Liver (tissue), 9 donors: Measurements from ENCODE around the gene CCDC137. TPM values are rescaled to one million over a fixed set of nuclear protein-coding genes. Genes with fewer than 3 reads are reported as not detected.

Experiments used
- DNase-seq: peaks from one replicate; pipeline ENCODE4 v3.0.0-alpha.2; 2017; ENCODE audit warnings: low spot score
- H3K27ac ChIP-seq, 2 donors: one replicate each; pipeline ENCODE4 v1.7.0; 2013; ENCODE audit warnings: inconsistent platforms in 2 of 2, low read length in 2 of 2, control low read depth in 1 of 2, low read depth in 1 of 2, mild to moderate bottlenecking in 1 of 2
- H3K27me3 ChIP-seq, 4 donors: one replicate each; pipeline versions ENCODE4 v1.6.1 to v1.7.0; 2013; ENCODE audit warnings: low read length in 3 of 4, inconsistent platforms in 1 of 4, mild to moderate bottlenecking in 1 of 4, moderate library complexity in 1 of 4; ENCODE audit not compliant: control insufficient read depth in 4 of 4, insufficient read depth in 4 of 4
- H3K36me3 ChIP-seq, 4 donors: one replicate each; pipeline versions ENCODE4 v1.6.1 to v1.7.0; 2013; ENCODE audit warnings: low read length in 3 of 4, mild to moderate bottlenecking in 3 of 4, low read depth in 1 of 4, moderate library complexity in 1 of 4; ENCODE audit not compliant: control insufficient read depth in 4 of 4, insufficient read depth in 3 of 4
- H3K4me1 ChIP-seq, 4 donors: one replicate each; pipeline versions ENCODE4 v1.6.1 to v1.7.0; 2013; ENCODE audit warnings: low read length in 3 of 4, mild to moderate bottlenecking in 3 of 4, moderate library complexity in 1 of 4; ENCODE audit not compliant: control insufficient read depth in 4 of 4, insufficient read depth in 4 of 4
- H3K4me3 ChIP-seq, 3 donors: one replicate each; pipeline versions ENCODE4 v1.6.1 to v1.7.0; 2013; ENCODE audit warnings: low read length in 3 of 3, control low read depth in 1 of 3, low read depth in 1 of 3, mild to moderate bottlenecking in 1 of 3
- H3K9ac ChIP-seq, 2 donors: one replicate each; pipeline ENCODE4 v1.7.0; 2013; ENCODE audit warnings: low read length in 2 of 2, mild to moderate bottlenecking in 2 of 2, moderate library complexity in 2 of 2, control low read depth in 1 of 2, low read depth in 1 of 2
- H3K9me3 ChIP-seq, 4 donors: one replicate each; pipeline versions ENCODE4 v1.6.1 to v1.7.0; 2013; ENCODE audit warnings: low read length in 3 of 4; ENCODE audit not compliant: control insufficient read depth in 4 of 4
- ATF3 ChIP-seq: IDR thresholded peaks from 2 replicates; pipeline ENCODE4 v1.6.1; 2016; ENCODE audit warnings: antibody characterized with exemption
- CTCF ChIP-seq: fragments of 150-350 bp; IDR thresholded peaks from 2 replicates; pipeline ENCODE4 v1.5.1; 2017; ENCODE audit warnings: improper control_type of control experiment, low read depth, low read length; ENCODE audit not compliant: missing input control
- EGR1 ChIP-seq, 2 donors: IDR thresholded peaks; 2 replicates each; pipeline ENCODE4 v1.6.1; 2016 to 2018; ENCODE audit warnings: antibody characterized with exemption in 2 of 2, low read depth in 2 of 2
- FOXA1 ChIP-seq: IDR thresholded peaks from 2 replicates; pipeline ENCODE4 v1.6.1; 2016; ENCODE audit warnings: antibody characterized with exemption
- FOXA2 ChIP-seq: IDR thresholded peaks from 2 replicates; pipeline ENCODE4 v1.6.1; 2016; ENCODE audit warnings: antibody characterized with exemption
- GABPA ChIP-seq, 2 donors: IDR thresholded peaks in 1 of 2; conservative IDR thresholded peaks in 1 of 2; 2 replicates each; pipeline ENCODE4 v1.6.1; 2016; ENCODE audit warnings: antibody characterized with exemption in 2 of 2, mild to moderate bottlenecking in 1 of 2, moderate library complexity in 1 of 2
- HNF4A ChIP-seq, 2 donors: conservative IDR thresholded peaks; 2 replicates each; pipeline ENCODE4 v1.6.1; 2016; ENCODE audit warnings: antibody characterized with exemption in 2 of 2, mild to moderate bottlenecking in 2 of 2
- HNF4G ChIP-seq: IDR thresholded peaks from 2 replicates; pipeline ENCODE4 v1.6.1; 2016; ENCODE audit warnings: antibody characterized with exemption
- JUND ChIP-seq, 2 donors: IDR thresholded peaks; 2 replicates each; pipeline ENCODE4 v1.6.1; 2016; ENCODE audit warnings: antibody characterized with exemption in 2 of 2
- MAX ChIP-seq: IDR thresholded peaks from 2 replicates; pipeline ENCODE4 v1.6.1; 2016; ENCODE audit warnings: antibody characterized with exemption
- NR2F2 ChIP-seq: IDR thresholded peaks from 2 replicates; pipeline ENCODE4 v1.6.1; 2016; ENCODE audit warnings: antibody characterized with exemption
- RAD21 ChIP-seq, 2 donors: IDR thresholded peaks; 2 replicates each; pipeline ENCODE4 v1.6.1; 2016; ENCODE audit warnings: antibody characterized with exemption in 2 of 2, mild to moderate bottlenecking in 2 of 2
- REST ChIP-seq: IDR thresholded peaks from 2 replicates; pipeline ENCODE4 v1.6.1; 2016; ENCODE audit warnings: antibody characterized with exemption, mild to moderate bottlenecking
- RXRA ChIP-seq, 2 donors: IDR thresholded peaks; 2 replicates each; pipeline ENCODE4 v1.6.1; 2017 to 2018; ENCODE audit warnings: antibody characterized with exemption in 2 of 2, mild to moderate bottlenecking in 1 of 2
- SP1 ChIP-seq: IDR thresholded peaks from 2 replicates; pipeline ENCODE4 v1.6.1; 2018; ENCODE audit warnings: antibody characterized with exemption, mild to moderate bottlenecking
- TAF1 ChIP-seq: conservative IDR thresholded peaks from 2 replicates; pipeline ENCODE4 v1.6.1; 2016; ENCODE audit warnings: antibody characterized with exemption, mild to moderate bottlenecking
- YY1 ChIP-seq: IDR thresholded peaks from 2 replicates; pipeline ENCODE4 v1.6.1; 2016; ENCODE audit warnings: antibody characterized with exemption, mild to moderate bottlenecking
- ZBTB33 ChIP-seq: IDR thresholded peaks from 2 replicates; pipeline ENCODE4 v1.6.1; 2016; ENCODE audit warnings: antibody characterized with exemption
- WGBS: extraction: QIAGEN DNeasy Blood & Tissue Kit; methylation state at CpG from one replicate; pipeline ENCODE4 v1.1.7; 2013; 5-methylcytosine and 5-hydroxymethylcytosine counted together
- polyA plus RNA-seq, 2 donors: library from polyadenylated mRNA; stranded (reverse) in 1 of 2; unstranded in 1 of 2; fragments of 200-250 nt in 1 of 2; fragments of >200 nt in 1 of 2; fragmentation: Nextera tagmentation in 1 of 2; extraction: Ambion mirVana in 1 of 2; gene quantifications; one replicate each; pipeline versions ENCODE4 v1.2.1 to v1.2.3, GENCODE V29; 2013 to 2015
- total RNA-seq, 2 donors: library from RNA; depleted of rRNA; stranded (reverse); fragments of >200 nt; gene quantifications; one replicate each; pipeline ENCODE4 v1.2.3, GENCODE V29; 2014
- donor health status: healthy.
- donor health status: healthy.
- donor health status: healthy.
- donor health status: healthy.
- donor health status: healthy.

Gene CCDC137
- total and polyA plus RNA-seq, 4 donors: 4.3 to 6.9 (median 5.2) TPM

- Histone ChIP-seq H3K4me3 (no peak overlapping the region), H3K36me3 (no peaks in the 10 kb centered on the region), H3K9me3 (peaks cover 0 to 5% (median 2%) of the 10 kb centered on the region in 4 donors), H3K27ac (no peak overlapping the region), H3K4me1 (peaks cover 0 to 3% (median 0%) of the 10 kb centered on the region in 4 donors), H3K27me3 (peaks cover 0 to 6% (median 3%) of the 10 kb centered on the region in 4 donors), H3K9ac (no peak overlapping the region)
- WGBS: 77% methylated on average over 10 of the region's 10 CpGs
- DNase-seq: no peak
- TF ChIP-seq HNF4G (no peak), JUND (IDR thresholded peaks at IDR 0.05) (no peak), HNF4A (conservative IDR thresholded peaks at IDR 0.05) (no peak), FOXA1 (no peak), EGR1 (IDR thresholded peaks at IDR 0.05; ENCODE audit: low read depth in 2 of 2) (no peak), ZBTB33 (no peak), REST (no peak), FOXA2 (no peak), RAD21 (IDR thresholded peaks at IDR 0.05) (no peak), TAF1 (no peak), SP1 (no peak), YY1 (no peak), RXRA (IDR thresholded peaks at IDR 0.05) (no peak), NR2F2 (no peak), ATF3 (no peak), MAX (no peak), CTCF (no peak), GABPA (IDR thresholded peaks at IDR 0.05 in 1 of 2, conservative IDR thresholded peaks at IDR 0.05 in 1 of 2) (no peak)
These were observed 14.8 kb upstream of the CCDC137 start for GRCh38 chr17:81651692-81652091.
